SK-N-SH (cell line): ENCODE results near the gene GNG11. TPM values are rescaled to one million over a fixed set of nuclear protein-coding genes. Genes with fewer than 3 reads are reported as not detected.

ENCODE experiments used
- CTCF ChIA-PET: fragments of 300-600, 350-600 bp; formaldehyde crosslinking; extraction: SDS; loops from one replicate; lab custom pipeline; 2021; lab: Yijun Ruan, JAX
- POLR2A ChIA-PET: fragments of 350-600 bp; sonication (Branson Sonifier 250); formaldehyde crosslinking; extraction: SDS; loops from one replicate; lab custom pipeline; 2020; ENCODE audit warnings: antibody characterized with exemption, inconsistent platforms; lab: Yijun Ruan, JAX
- DNase-seq: peaks from one replicate; pipeline ENCODE4 v3.0.0; 2012
- H2AFZ ChIP-seq: fragments of 200-600 bp; sonication (generic); 2 replicates; pipeline ENCODE4 v1.8.1; 2016; ENCODE audit warnings: antibody characterized with exemption, mild to moderate bottlenecking, low read depth
- H3F3A ChIP-seq: fragments of 200-600 bp; sonication (generic); replicated peaks from 2 replicates; pipeline ENCODE3; 2016; ENCODE audit warnings: antibody characterized with exemption, mild to moderate bottlenecking; ENCODE audit not compliant: insufficient read depth
- H3K27ac ChIP-seq, 2 experiments: fragments of 200-500 bp in 1 of 2; fragments of 200-600 bp in 1 of 2; sonication (Bioruptor generic) in 1 of 2; sonication (generic), shearing (Covaris generic) in 1 of 2; 2 replicates each; pipeline versions ENCODE4 v1.5.1 to v1.6.1; 2014 to 2016; ENCODE audit warnings: low read depth in 2 of 2, inconsistent platforms in 1 of 2, low read length in 1 of 2, mild to moderate bottlenecking in 1 of 2, mixed read lengths in 1 of 2
- H3K27me3 ChIP-seq: fragments of 200-600 bp; sonication (generic), shearing (Covaris generic); 2 replicates; pipeline ENCODE4 v1.6.1; 2016; ENCODE audit warnings: mixed run types; ENCODE audit not compliant: insufficient read depth
- H3K36me3 ChIP-seq, 2 experiments: fragments of 200-500 bp in 1 of 2; fragments of 200-600 bp in 1 of 2; sonication (Bioruptor generic) in 1 of 2; sonication (generic) in 1 of 2; replicated peaks in 1 of 2; 2 replicates each; pipeline versions ENCODE3 to v1.5.1; 2014 to 2016; ENCODE audit warnings: low read length in 1 of 2, mild to moderate bottlenecking in 1 of 2; ENCODE audit not compliant: insufficient read depth in 2 of 2, control insufficient read depth in 1 of 2
- H3K4me1 ChIP-seq, 2 experiments: fragments of 200-500 bp in 1 of 2; fragments of 200-600 bp in 1 of 2; sonication (Bioruptor generic) in 1 of 2; sonication (generic), shearing (Covaris generic) in 1 of 2; 2 replicates each; pipeline versions ENCODE4 v1.5.1 to v1.6.1; 2014 to 2016; ENCODE audit warnings: low read depth in 1 of 2, low read length in 1 of 2, mixed run types in 1 of 2; ENCODE audit not compliant: insufficient read depth in 2 of 2, control insufficient read depth in 1 of 2
- H3K4me2 ChIP-seq: fragments of 200-600 bp; sonication (generic), shearing (Covaris generic); 2 replicates; pipeline ENCODE4 v1.6.1; 2017; ENCODE audit warnings: mixed run types
- H3K4me3 ChIP-seq, 2 experiments: fragments of 200-500 bp in 1 of 2; fragments of 200-600 bp in 1 of 2; sonication (Bioruptor generic) in 1 of 2; sonication (generic), shearing (Covaris generic) in 1 of 2; 2 replicates each; pipeline versions ENCODE4 v1.5.1 to v1.8.1; 2014 to 2016; ENCODE audit warnings: low read depth in 2 of 2, inconsistent platforms in 1 of 2, low read length in 1 of 2, mild to moderate bottlenecking in 1 of 2, mixed read lengths in 1 of 2, moderate library complexity in 1 of 2
- H3K79me2 ChIP-seq: fragments of 200-600 bp; sonication (generic); 2 replicates; pipeline ENCODE4 v1.8.1; 2017; ENCODE audit warnings: mild to moderate bottlenecking; ENCODE audit not compliant: insufficient read depth
- H3K9ac ChIP-seq: fragments of 200-600 bp; sonication (generic); 2 replicates; pipeline ENCODE4 v1.6.1; 2017; ENCODE audit warnings: mixed run types
- H3K9me2 ChIP-seq: fragments of 200-600 bp; sonication (generic); 2 replicates; pipeline ENCODE4 v1.6.1; 2017; ENCODE audit warnings: mixed run types
- H3K9me3 ChIP-seq: fragments of 200-600 bp; sonication (generic); 2 replicates; pipeline ENCODE4 v1.6.1; 2017; ENCODE audit warnings: mixed run types, mild to moderate bottlenecking, moderate library complexity
- H4K20me1 ChIP-seq: fragments of 200-600 bp; sonication (generic); 2 replicates; pipeline ENCODE4 v1.6.1; 2017; ENCODE audit warnings: mild to moderate bottlenecking, mixed run types; ENCODE audit not compliant: insufficient read depth
- ELF1 ChIP-seq: IDR thresholded peaks from 2 replicates; pipeline ENCODE4 v1.4.0; 2012
- EP300 ChIP-seq, 2 experiments: IDR thresholded peaks; 2 replicates each; pipeline versions ENCODE4 v1.4.0 to v1.6.1; 2012; ENCODE audit warnings: borderline replicate concordance in 1 of 2, low read depth in 1 of 2, low read length in 1 of 2
- GABPA ChIP-seq: IDR thresholded peaks from 2 replicates; pipeline ENCODE4 v1.4.0; 2012; ENCODE audit warnings: low read depth, mild to moderate bottlenecking
- GATA2 ChIP-seq: sonication (generic); formaldehyde crosslinking; IDR thresholded peaks from 2 replicates; pipeline ENCODE4 v1.5.0; 2020; ENCODE audit warnings: mild to moderate bottlenecking, missing genetic modification reagents
- RXRA ChIP-seq: IDR thresholded peaks from 2 replicates; pipeline ENCODE4 v1.4.0; 2012; ENCODE audit warnings: low read depth, mild to moderate bottlenecking, borderline replicate concordance
- SMC3 ChIP-seq: IDR thresholded peaks from 2 replicates; pipeline ENCODE4 v1.6.1; 2012; ENCODE audit warnings: low read depth, low read length, improper control_type of control experiment
- TEAD4 ChIP-seq: IDR thresholded peaks from 2 replicates; pipeline ENCODE4 v1.4.0; 2012; ENCODE audit warnings: mild to moderate bottlenecking, borderline replicate concordance; ENCODE audit not compliant: insufficient read depth
- USF2 ChIP-seq: fragments of 150-350 bp; IDR thresholded peaks from 2 replicates; pipeline ENCODE4 v1.6.1; 2017; ENCODE audit warnings: antibody characterized with exemption, low read length, low read depth, borderline replicate concordance
- WGBS: methylation state at CpG from one replicate; pipeline ENCODE4 v1.1.6; 2017; ENCODE audit warnings: low lambda C conversion rate; 5-methylcytosine and 5-hydroxymethylcytosine counted together
- polyA plus RNA-seq, 3 experiments: library from polyadenylated mRNA; depleted of rRNA; stranded (reverse); fragments of >200 nt; gene quantifications; 2 replicates each; pipeline ENCODE4 v1.2.3, GENCODE V29; 2012
- TF ChIP-seq, protein P1 (sequence below): IDR thresholded peaks from 2 replicates; pipeline ENCODE4 v1.4.0; 2012; ENCODE audit warnings: low read depth, borderline replicate concordance
- TF ChIP-seq, protein P2 (sequence below): IDR thresholded peaks from 2 replicates; pipeline ENCODE4; 2012

Gene GNG11
- polyA plus RNA-seq, 1 of the 3 experiments (the other 2 are of a cell fraction), result 11.5 TPM

- H3K79me2 ChIP-seq, result no peaks in the 10 kb centered on the region
- TF ChIP-seq, protein P1, sequence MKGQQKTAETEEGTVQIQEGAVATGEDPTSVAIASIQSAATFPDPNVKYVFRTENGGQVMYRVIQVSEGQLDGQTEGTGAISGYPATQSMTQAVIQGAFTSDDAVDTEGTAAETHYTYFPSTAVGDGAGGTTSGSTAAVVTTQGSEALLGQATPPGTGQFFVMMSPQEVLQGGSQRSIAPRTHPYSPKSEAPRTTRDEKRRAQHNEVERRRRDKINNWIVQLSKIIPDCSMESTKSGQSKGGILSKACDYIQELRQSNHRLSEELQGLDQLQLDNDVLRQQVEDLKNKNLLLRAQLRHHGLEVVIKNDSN, result no peak
- TF ChIP-seq RXRA (no peak), GABPA (0 out of 2 replicates have a peak, but pooled peaks have one; percentile 5)
- no peak for DNase-seq
- no peaks in the 10 kb centered on the region for H3K9me3 ChIP-seq
- H3K27me3 ChIP-seq, result no peaks in the 10 kb centered on the region
- H3K27ac ChIP-seq, result peak overlapping the region in 1 of 2 experiments; percentile 56; a peak in 2 of 4 replicates
- POLR2A ChIA-PET, result interaction anchor here (1.5 kb wide), 1 partner anchor 24 kb away, joined by 3 read pairs; the partner anchor contains the start of gene GNG11
- no peak overlapping the region for H3K4me3 ChIP-seq
- peaks cover 14 to 29% of the 10 kb centered on the region in 2 experiments; a peak in 3 of 4 replicates for H3K4me1 ChIP-seq
- CTCF ChIA-PET, result interaction anchor here (1.0 kb wide), 1 partner anchor 10 kb away, joined by 3 read pairs; no protein-coding TSS in a partner anchor
- H3K9ac ChIP-seq, result no peak overlapping the region
- 0 out of 2 replicates have a peak overlapping the region, but pooled peaks have one; percentile 32 for H2AFZ ChIP-seq
- H3K9me2 ChIP-seq, result no peaks in the 10 kb centered on the region
- peaks cover 7% of the 10 kb centered on the region for H3F3A ChIP-seq
- WGBS, result 81% methylated on average over 5 of the region's 5 CpGs
- no peaks in the 10 kb centered on the region for H3K36me3 ChIP-seq
- no peaks in the 10 kb centered on the region for H4K20me1 ChIP-seq
- no peak overlapping the region for H3K4me2 ChIP-seq
These were observed 24.4 kb downstream of the GNG11 start for GRCh38 chr7:93945756-93946535.

DNA sequence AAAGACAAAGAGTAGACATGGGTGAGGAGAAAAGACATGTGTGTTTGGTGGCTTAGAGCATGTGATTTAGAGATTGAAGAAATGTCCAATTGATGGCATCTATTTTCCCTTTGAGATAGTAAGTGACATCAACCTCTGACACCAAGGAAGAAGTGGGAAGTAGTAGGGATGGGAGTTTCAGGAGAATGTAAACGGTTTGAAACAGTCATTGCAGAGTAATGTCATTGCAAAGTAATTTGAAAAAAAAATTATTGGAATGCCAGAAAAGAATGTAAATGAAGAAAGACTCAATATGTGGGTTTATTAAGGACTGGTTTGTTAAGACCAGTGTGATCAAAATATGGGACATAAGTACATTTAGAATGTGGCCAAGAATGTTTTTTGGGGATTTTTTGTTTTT, 26.6 kb downstream of the GNG11 start:
- Histone ChIP-seq H3K27me3 (no peaks in the 10 kb centered on the region), H3K4me1 (peaks cover 14 to 29% of the 10 kb centered on the region in 2 experiments; a peak in 3 of 4 replicates), H3K27ac (no peak overlapping the region), H3K4me3 (no peak overlapping the region), H2AFZ (peak overlapping the region; percentile 6; the same call in 1 of the 2 replicates), H3K4me2 (peak overlapping the region; percentile 8; the same call in 1 of the 2 replicates), H3K9ac (no peak overlapping the region), H3F3A (peaks cover 9% of the 10 kb centered on the region), H3K9me2 (no peaks in the 10 kb centered on the region), H4K20me1 (no peaks in the 10 kb centered on the region), H3K79me2 (no peaks in the 10 kb centered on the region), H3K9me3 (no peaks in the 10 kb centered on the region), H3K36me3 (no peaks in the 10 kb centered on the region)
- TF ChIP-seq TEAD4, result peak; percentile 46; the same call in 1 of the 2 replicates
- TF ChIP-seq, protein P2, sequence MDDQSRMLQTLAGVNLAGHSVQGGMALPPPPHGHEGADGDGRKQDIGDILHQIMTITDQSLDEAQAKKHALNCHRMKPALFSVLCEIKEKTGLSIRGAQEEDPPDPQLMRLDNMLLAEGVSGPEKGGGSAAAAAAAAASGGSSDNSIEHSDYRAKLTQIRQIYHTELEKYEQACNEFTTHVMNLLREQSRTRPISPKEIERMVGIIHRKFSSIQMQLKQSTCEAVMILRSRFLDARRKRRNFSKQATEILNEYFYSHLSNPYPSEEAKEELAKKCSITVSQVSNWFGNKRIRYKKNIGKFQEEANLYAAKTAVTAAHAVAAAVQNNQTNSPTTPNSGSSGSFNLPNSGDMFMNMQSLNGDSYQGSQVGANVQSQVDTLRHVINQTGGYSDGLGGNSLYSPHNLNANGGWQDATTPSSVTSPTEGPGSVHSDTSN, result no peak
- 21% methylated on average over 1 of the region's 1 CpG for WGBS
- POLR2A ChIA-PET, result interaction anchor here (0.6 to 1.1 kb wide), 2 partner anchors 15 to 27 kb away, joined by 3 to 4 read pairs; partner anchors contain the start of gene GNG11
- no peak for DNase-seq
- CTCF ChIA-PET, result no interaction called here

- CTCF ChIA-PET, result interaction anchor here (1.0 to 1.2 kb wide), 2 partner anchors 10 to 27 kb away, joined by 3 read pairs; partner anchors contain the start of gene GNG11
These were observed 27.3 kb downstream of the GNG11 start for GRCh38 chr7:93948873-93949272.

More at GRCh38 chr7:93948873-93949272, 27.3 kb downstream of the GNG11 start:
- no peaks in the 10 kb centered on the region for H3K27me3 ChIP-seq
- POLR2A ChIA-PET, result interaction anchor here (1.1 kb wide), 1 partner anchor 27 kb away, joined by 3 read pairs; the partner anchor contains the start of gene GNG11
- H3K79me2 ChIP-seq, result no peaks in the 10 kb centered on the region
- H4K20me1 ChIP-seq, result no peaks in the 10 kb centered on the region
- DNase-seq, result no peak
- H3K4me2 ChIP-seq, result no peak overlapping the region
- H3K9ac ChIP-seq, result no peak overlapping the region
- H3F3A ChIP-seq, result peaks cover 9% of the 10 kb centered on the region
- H2AFZ ChIP-seq, result no peak overlapping the region
- WGBS, result 54% methylated on average over 2 of the region's 2 CpGs
- H3K4me1 ChIP-seq, result peaks cover 14 to 34% of the 10 kb centered on the region in 2 experiments; a peak in 3 of 4 replicates
- H3K4me3 ChIP-seq, result no peak overlapping the region
- TF ChIP-seq GATA2 (CRISPR knock-in tag) (peak; percentile 31; the same call in 1 of the 2 replicates), EP300 (IDR thresholded peaks at IDR 0.05; ENCODE audit: borderline replicate concordance in 1 of 2, low read depth in 1 of 2, low read length in 1 of 2) (peak in 1 of 2 experiments; percentile 35; a peak in 1 of 4 replicates), SMC3 (no peak), USF2 (no peak), RXRA (no peak), ELF1 (no peak)
- TF ChIP-seq, protein P2, result no peak
- no peaks in the 10 kb centered on the region for H3K9me3 ChIP-seq
- H3K36me3 ChIP-seq, result no peaks in the 10 kb centered on the region
- H3K9me2 ChIP-seq, result no peaks in the 10 kb centered on the region
- H3K27ac ChIP-seq, result peak overlapping the region; percentile 65 to 91
